Ovary (tissue), 9 donors: ENCODE results near the gene SYNE4. TPM values are rescaled to one million over a fixed set of nuclear protein-coding genes. Genes with fewer than 3 reads are reported as not detected.
"Not testable (repeated sequence)": the region's sequence is repeated elsewhere in the genome, so short reads cannot be mapped to it uniquely, and the experiment has no call there.

Experiments used
- DNase-seq, 5 donors: peaks; one replicate each; pipeline ENCODE4 v3.0.0-alpha.2; 2019 to 2020
- H3K27ac ChIP-seq, 2 donors: fragments of 200-600 bp; one replicate each; pipeline versions ENCODE4 v1.5.1 to v1.8.0; 2019 to 2022
- H3K27me3 ChIP-seq: fragments of 200-600 bp; one replicate; pipeline ENCODE4 v1.8.0; 2022
- H3K36me3 ChIP-seq: fragments of 200-600 bp; sonication (generic); one replicate; pipeline ENCODE4 v1.5.1; 2019
- H3K4me1 ChIP-seq: one replicate; pipeline ENCODE4 v1.8.1; 2013; ENCODE audit warnings: mild to moderate bottlenecking, moderate library complexity; ENCODE audit not compliant: insufficient read depth
- H3K4me3 ChIP-seq: fragments of 200-600 bp; sonication (generic); one replicate; pipeline ENCODE4 v1.5.1; 2017
- H3K9me3 ChIP-seq, 2 donors: fragments of 200-600 bp in 1 of 2; sonication (generic) in 1 of 2; one replicate each; pipeline versions ENCODE4 v1.5.1 to v1.8.1; 2013 to 2019; ENCODE audit warnings: mild to moderate bottlenecking in 1 of 2, moderate library complexity in 1 of 2
- CTCF ChIP-seq, 3 donors: fragments of 450-650 bp in 2 of 3; fragments of 200-600 bp in 1 of 3; IDR thresholded peaks; one replicate each; pipeline versions ENCODE4 v1.5.1 to v1.8.0; 2016 to 2022; ENCODE audit warnings: antibody characterized with exemption in 3 of 3, mild to moderate bottlenecking in 1 of 3
- EP300 ChIP-seq: sonication (generic); formaldehyde crosslinking; IDR thresholded peaks from one replicate; pipeline ENCODE4 v1.6.1; 2017; ENCODE audit warnings: antibody characterized with exemption
- POLR2A ChIP-seq: fragments of 450-650 bp; IDR thresholded peaks from one replicate; pipeline ENCODE4 v1.6.1; 2017; ENCODE audit warnings: antibody characterized with exemption, mild to moderate bottlenecking, moderate library complexity
- WGBS, 3 donors: extraction: QIAGEN DNeasy Blood & Tissue Kit in 1 of 3; methylation state at CpG; one replicate each; pipeline versions ENCODE4 v1.1.5 to v1.1.7; 2013 to 2017; 5-methylcytosine and 5-hydroxymethylcytosine counted together
- intact Hi-C, 4 donors: fragments of 100-400 bp; cut with DNase I; formaldehyde crosslinking; loops; one replicate each; pipeline versions ENCODE4 v1.11.0 to v1.15.1; 2022 to 2023
- polyA plus RNA-seq, 2 donors: library from polyadenylated mRNA; stranded (reverse); fragments of 200-250 nt in 1 of 2; fragments of 350-450 nt in 1 of 2; fragmentation: Illumina TruSeq in 1 of 2; extraction: RNeasy Lipid Tissue Mini Kit (QIAGEN cat#74804) in 1 of 2; gene quantifications; one replicate each; pipeline ENCODE4 v1.2.3, GENCODE V29; 2013 to 2014
- total RNA-seq, 7 donors: library from RNA; depleted of rRNA in 2 of 7; stranded (reverse); fragments of >200 nt in 2 of 7; fragmentation: NEBNext Ultra II Directional in 3 of 7; extraction: Animal tissue kit (Norgen Biotek cat#: 25700) in 3 of 7; gene quantifications; one replicate each; pipeline versions ENCODE4 v1.1.0 to v1.2.4, GENCODE V29; 2016 to 2023
- donor health status: DM: no; HTN: no; CAD: no; lungs with moderate emphysema.
- donor health status: DM: no; HTN: no; CAD: no.
- donor health status: Bipolar disorder and iron deficiency.
- donor health status: DM: yes; HTN: yes; CAD: no.
- donor health status: DM: no; HTN: no; CAD: no.
- donor health status: DM: yes; HTN: yes; CAD: no.

Gene SYNE4
- total and polyA plus RNA-seq, 9 donors: 0.37 to 2.6 (median 0.89) TPM

- intact Hi-C loops: no loop called here
- Histone ChIP-seq H3K4me3 (no peak overlapping the region), H3K27me3 (no peaks in the 10 kb centered on the region), H3K9me3 (no peaks in the 10 kb centered on the region), H3K36me3 (no peaks in the 10 kb centered on the region), H3K27ac (no peak overlapping the region), H3K4me1 (peaks cover 7% of the 10 kb centered on the region)
- WGBS, 3 donors: 17 to 33% (median 27%) methylated on average over 20 of the region's 20 CpGs
- DNase-seq: no peak
- TF ChIP-seq CTCF (IDR thresholded peaks at IDR 0.05) (no peak), EP300 (no peak), POLR2A (no peak)
Measured at GRCh38 chr19:35959968-35960320, 48.7 kb downstream of the SYNE4 start.

DNA sequence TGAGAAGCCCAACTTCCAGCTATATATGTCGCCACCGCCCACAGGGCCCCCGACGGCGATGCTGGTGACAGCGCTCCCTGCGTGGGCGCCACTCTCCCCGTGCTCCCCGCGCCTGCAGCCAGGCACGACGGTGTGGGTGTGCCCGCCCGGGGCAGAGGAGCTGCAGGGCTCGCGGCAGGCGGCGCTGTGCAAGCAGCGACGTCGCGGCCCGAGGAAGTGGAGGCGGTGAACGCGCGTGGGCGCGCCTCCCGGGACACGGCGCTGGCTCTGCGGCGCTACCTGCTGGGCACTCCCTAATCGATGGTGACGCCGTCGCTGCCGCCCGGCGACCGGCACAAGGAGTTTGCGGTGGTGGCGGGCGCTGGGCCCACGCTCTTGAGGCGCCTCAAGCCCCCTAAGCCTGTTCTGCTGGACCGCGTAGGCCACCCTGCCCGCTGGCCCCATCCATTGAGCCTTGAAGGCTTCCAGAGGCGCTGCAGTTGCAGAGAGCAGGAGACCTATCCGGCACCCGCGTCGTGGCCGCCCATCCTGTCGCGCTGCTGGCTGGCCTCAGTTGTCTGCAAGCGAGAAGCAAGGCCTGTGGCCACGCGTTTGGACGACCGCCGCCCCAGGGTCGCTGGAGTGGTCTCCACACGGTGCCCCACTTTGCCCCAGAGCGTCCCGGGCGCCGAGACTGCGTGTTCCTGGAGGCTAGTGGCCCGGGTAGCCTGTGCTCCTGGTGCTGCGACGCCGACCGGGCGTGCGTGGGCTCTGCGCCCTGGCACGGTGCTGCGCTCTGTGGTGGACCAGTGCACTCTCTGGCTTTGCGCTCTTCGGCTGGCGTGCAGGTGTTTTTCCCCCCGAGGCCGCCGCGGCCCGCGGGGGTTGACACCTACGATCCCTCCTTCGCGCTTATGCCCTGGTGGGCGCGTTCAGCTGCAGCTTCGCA lies 49.3 kb downstream of the SYNE4 start:
- WGBS, 3 donors: 6 to 11% (median 9%) methylated on average over 68 to 97 of the region's 97 CpGs
- no peak for DNase-seq
- Histone ChIP-seq H3K4me1 (peaks cover 7% of the 10 kb centered on the region), H3K4me3 (no peak overlapping the region), H3K27ac (no peak overlapping the region), H3K27me3 (no peaks in the 10 kb centered on the region), H3K36me3 (no peaks in the 10 kb centered on the region), H3K9me3 (no peaks in the 10 kb centered on the region)
- intact Hi-C loops: no loop called here
- TF ChIP-seq EP300 (no peak), POLR2A (no peak), CTCF (IDR thresholded peaks at IDR 0.05) (no peak)

DNA sequence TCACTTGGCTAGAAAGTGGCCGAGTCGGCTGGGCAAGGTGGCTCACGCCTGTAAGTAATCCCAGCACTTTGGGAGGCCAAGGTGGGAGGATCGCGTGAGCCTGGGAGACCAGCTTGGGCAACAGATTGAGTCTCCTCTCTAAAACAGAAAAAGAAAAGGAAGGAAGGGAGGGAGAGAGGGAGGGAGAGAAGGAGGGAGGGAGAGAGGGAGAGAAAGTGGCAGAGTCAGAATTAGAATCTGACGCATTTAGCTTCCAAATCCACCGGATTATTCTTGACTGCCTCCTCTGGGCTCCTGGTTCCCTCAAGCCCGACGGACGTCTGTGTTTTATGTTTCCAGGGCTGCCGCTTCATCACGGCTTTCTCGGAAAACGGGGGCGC lies 50.0 kb downstream of the SYNE4 start:
- intact Hi-C loops: no loop called here
- TF ChIP-seq POLR2A: no peak
- TF ChIP-seq CTCF (IDR thresholded peaks at IDR 0.05): no peak
- TF ChIP-seq EP300: no peak

DNA sequence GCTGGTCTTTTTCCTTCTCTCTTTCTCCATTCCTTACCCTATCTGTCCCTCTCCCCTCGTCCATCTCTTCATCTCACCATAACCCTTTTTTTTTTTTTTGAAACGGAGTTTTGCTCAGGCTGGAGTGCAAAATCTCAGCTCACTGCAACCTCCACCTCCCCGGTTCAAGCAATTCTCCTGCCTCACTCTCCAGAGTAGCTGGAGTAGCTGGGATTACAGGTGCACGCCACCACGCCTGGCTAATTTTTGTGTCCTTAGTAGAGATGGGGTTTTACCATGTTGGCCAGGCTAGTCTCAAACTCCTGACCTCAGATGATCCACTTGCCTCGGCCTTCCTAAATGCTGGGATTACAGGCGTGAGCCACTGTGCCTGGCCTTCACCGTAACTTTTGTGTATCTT lies 51.2 kb downstream of the SYNE4 start:
- H3K27ac ChIP-seq, H3K4me3 ChIP-seq, H3K27me3 ChIP-seq, H3K9me3 ChIP-seq, intact Hi-C loops, H3K36me3 ChIP-seq, H3K4me1 ChIP-seq, DNase-seq: not testable (repeated sequence)
- 73 to 79% (median 77%) methylated on average over 8 of the region's 8 CpGs for WGBS, 3 donors

More for the DNA sequence above, 50.0 kb downstream of the SYNE4 start:
- H3K4me3 ChIP-seq: no peak overlapping the region
- peaks cover 7% of the 10 kb centered on the region for H3K4me1 ChIP-seq
- no peak overlapping the region for H3K27ac ChIP-seq
- H3K36me3 ChIP-seq: no peaks in the 10 kb centered on the region
- whole genome bisulfite sequencing, 3 donors: 29 to 34% (median 30%) methylated on average over 15 of the region's 15 CpGs
- H3K9me3 ChIP-seq: no peaks in the 10 kb centered on the region
- no peaks in the 10 kb centered on the region for H3K27me3 ChIP-seq
- no peak for DNase-seq
